ENCODE measurements around the gene CD2AP. TPM values are rescaled to one million over a fixed set of nuclear protein-coding genes. Genes with fewer than 3 reads are reported as not detected.
"Not testable (repeated sequence)": the region's sequence is repeated elsewhere in the genome, so short reads cannot be mapped to it uniquely, and the experiment has no call there.

Gene CD2AP
- 22.9 TPM for total RNA-seq
- long read RNA-seq, partial matches to known transcripts = 1 of 4 reads
- long read RNA-seq, other reads (novel, unspliced or antisense) = 3 of 4 reads

GRCh38 chr6:47477497-47478232, at the start of gene CD2AP:
CD2AP (plus strand) TSS chr6:47477789; CDS start chr6:47478245, 456 bp downstream.
- DNase-seq (ENCODE audit: low spot score) = peak; percentile 92

GRCh38 chr6:47428288-47428687, 49.3 kb upstream of the CD2AP start:
- no peak for DNase-seq (ENCODE audit: low spot score)

GRCh38 chr6:47428746-47429664, 48.6 kb upstream of the CD2AP start:
- DNase-seq (ENCODE audit: low spot score) = no peak

- no peak for DNase-seq (ENCODE audit: low spot score)
These were observed 43.0 kb upstream of the CD2AP start for GRCh38 chr6:47434372-47435253.

- no peak for DNase-seq (ENCODE audit: low spot score)
These were observed 42.4 kb upstream of the CD2AP start for GRCh38 chr6:47435254-47435612.

- DNase-seq (ENCODE audit: low spot score) = no peak
These were observed 40.0 kb upstream of the CD2AP start for GRCh38 chr6:47437592-47437991.

GRCh38 chr6:47438481-47439347, 38.9 kb upstream of the CD2AP start:
- no peak for DNase-seq (ENCODE audit: low spot score)

- DNase-seq (ENCODE audit: low spot score) = no peak
These were observed 38.3 kb upstream of the CD2AP start for GRCh38 chr6:47439348-47439668.

GRCh38 chr6:47440719-47441118, 36.9 kb upstream of the CD2AP start:
- DNase-seq (ENCODE audit: low spot score) = no peak

GRCh38 chr6:47444964-47445363, 32.6 kb upstream of the CD2AP start:
- DNase-seq (ENCODE audit: low spot score) = not testable (repeated sequence)

GRCh38 chr6:47446669-47447330, 30.8 kb upstream of the CD2AP start:
- DNase-seq (ENCODE audit: low spot score) = no peak

GRCh38 chr6:47447722-47448121, 29.9 kb upstream of the CD2AP start:
- no peak for DNase-seq (ENCODE audit: low spot score)

- DNase-seq (ENCODE audit: low spot score) = no peak
These were observed 26.4 kb upstream of the CD2AP start for GRCh38 chr6:47451162-47451561.

GRCh38 chr6:47452899-47453298, 24.7 kb upstream of the CD2AP start:
- DNase-seq (ENCODE audit: low spot score) = no peak

GRCh38 chr6:47453372-47453936, 24.1 kb upstream of the CD2AP start:
- no peak for DNase-seq (ENCODE audit: low spot score)

GRCh38 chr6:47454713-47455396, 22.7 kb upstream of the CD2AP start:
- no peak for DNase-seq (ENCODE audit: low spot score)

GRCh38 chr6:47455533-47456209, 21.9 kb upstream of the CD2AP start:
- no peak for DNase-seq (ENCODE audit: low spot score)

- no peak for DNase-seq (ENCODE audit: low spot score)
These were observed 21.0 kb upstream of the CD2AP start for GRCh38 chr6:47456536-47456975.
